SK-N-SH treated with all-trans-retinoic acid at 6 μM for 48 hours (cell line): ENCODE data around the gene ADK.

Experiments
- ARNTL ChIP-seq: fragments of 450-650 bp; formaldehyde crosslinking; IDR thresholded peaks from 2 replicates; pipeline ENCODE4 v1.5.0; 2020; ENCODE audit warnings: low read depth, mild to moderate bottlenecking, moderate library complexity, borderline replicate concordance
- ISL1 ChIP-seq: fragments of 250-450 bp; sonication (Bioruptor Pico); IDR thresholded peaks from 2 replicates; pipeline ENCODE4 v2.1.2; 2022; ENCODE audit warnings: mild to moderate bottlenecking, moderate library complexity
- PPARA ChIP-seq: fragments of 250-450 bp; sonication (Bioruptor Pico); IDR thresholded peaks from 2 replicates; pipeline ENCODE4 v1.5.0; 2020; ENCODE audit warnings: mild to moderate bottlenecking, borderline replicate concordance
- RARB ChIP-seq: fragments of 250-450 bp; sonication (Bioruptor Pico); IDR thresholded peaks from 2 replicates; pipeline ENCODE4 v1.8.0; 2021; ENCODE audit warnings: mild to moderate bottlenecking, moderate library complexity
- SNAI2 ChIP-seq: fragments of 250-450 bp; sonication (Bioruptor Pico); IDR thresholded peaks from 2 replicates; pipeline ENCODE4 v1.5.0; 2020; ENCODE audit warnings: mild to moderate bottlenecking, moderate library complexity
- TCF4 ChIP-seq: fragments of 250-450 bp; sonication (Bioruptor Pico); IDR thresholded peaks from 2 replicates; pipeline ENCODE4 v1.8.0; 2021; ENCODE audit warnings: mild to moderate bottlenecking, moderate library complexity, borderline replicate concordance
- ZC3H10 ChIP-seq: fragments of 250-450 bp; sonication (Bioruptor Pico); IDR thresholded peaks from 2 replicates; pipeline ENCODE4 v1.5.1; 2021; ENCODE audit warnings: mild to moderate bottlenecking, moderate library complexity
- ZFP3 ChIP-seq: fragments of 250-450 bp; sonication (Bioruptor Pico); IDR thresholded peaks from 2 replicates; pipeline ENCODE4 v1.5.0; 2020; ENCODE audit warnings: mild to moderate bottlenecking, moderate library complexity
- ZFP30 ChIP-seq: fragments of 450-650 bp; formaldehyde crosslinking; IDR thresholded peaks from 2 replicates; pipeline ENCODE4 v1.5.0; 2022; ENCODE audit warnings: mild to moderate bottlenecking, moderate library complexity
- ZNF565 ChIP-seq: fragments of 450-650 bp; formaldehyde crosslinking; conservative IDR thresholded peaks from 2 replicates; pipeline ENCODE4 v1.5.0; 2020; ENCODE audit warnings: low read depth, mild to moderate bottlenecking, moderate library complexity
- TF ChIP-seq, protein P1 (sequence below): fragments of 250-450 bp; sonication (Bioruptor Pico); IDR thresholded peaks from 2 replicates; pipeline ENCODE4 v1.8.0; 2020; ENCODE audit warnings: mild to moderate bottlenecking, moderate library complexity, borderline replicate concordance
- TF ChIP-seq, protein P2 (sequence below): fragments of 250-450 bp; sonication (Bioruptor Pico); IDR thresholded peaks from 2 replicates; pipeline ENCODE4 v1.5.1; 2020; ENCODE audit warnings: low read depth, mild to moderate bottlenecking, moderate library complexity

DNA sequence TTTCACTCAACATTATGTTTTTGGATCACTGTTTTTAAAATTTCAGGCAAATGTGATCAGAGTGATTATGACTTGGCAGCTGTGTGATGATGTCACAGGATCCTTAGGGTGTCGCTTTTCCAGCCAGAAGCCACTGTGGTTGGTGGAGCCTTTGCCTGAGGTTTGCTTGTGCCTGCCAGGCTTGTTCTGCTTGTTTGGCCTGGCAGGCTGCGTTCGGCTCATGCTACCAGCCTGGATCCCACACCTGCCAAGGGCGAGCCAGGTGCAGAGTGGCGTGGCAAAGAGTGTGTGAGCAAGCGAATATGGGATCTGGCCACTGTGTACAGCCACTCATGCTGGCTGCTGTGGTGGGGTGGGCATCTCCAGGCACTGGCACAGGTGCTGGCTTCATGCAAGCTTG is 55.7 kb downstream of the ADK start:
- no peak for TF ChIP-seq RARB (CRISPR knock-in tag)
- no peak for TF ChIP-seq ISL1 (CRISPR knock-in tag)
- no peak for TF ChIP-seq TCF4 (CRISPR knock-in tag)
- TF ChIP-seq, protein P1, sequence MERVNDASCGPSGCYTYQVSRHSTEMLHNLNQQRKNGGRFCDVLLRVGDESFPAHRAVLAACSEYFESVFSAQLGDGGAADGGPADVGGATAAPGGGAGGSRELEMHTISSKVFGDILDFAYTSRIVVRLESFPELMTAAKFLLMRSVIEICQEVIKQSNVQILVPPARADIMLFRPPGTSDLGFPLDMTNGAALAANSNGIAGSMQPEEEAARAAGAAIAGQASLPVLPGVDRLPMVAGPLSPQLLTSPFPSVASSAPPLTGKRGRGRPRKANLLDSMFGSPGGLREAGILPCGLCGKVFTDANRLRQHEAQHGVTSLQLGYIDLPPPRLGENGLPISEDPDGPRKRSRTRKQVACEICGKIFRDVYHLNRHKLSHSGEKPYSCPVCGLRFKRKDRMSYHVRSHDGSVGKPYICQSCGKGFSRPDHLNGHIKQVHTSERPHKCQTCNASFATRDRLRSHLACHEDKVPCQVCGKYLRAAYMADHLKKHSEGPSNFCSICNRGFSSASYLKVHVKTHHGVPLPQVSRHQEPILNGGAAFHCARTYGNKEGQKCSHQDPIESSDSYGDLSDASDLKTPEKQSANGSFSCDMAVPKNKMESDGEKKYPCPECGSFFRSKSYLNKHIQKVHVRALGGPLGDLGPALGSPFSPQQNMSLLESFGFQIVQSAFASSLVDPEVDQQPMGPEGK (CRISPR knock-in tag), result no peak
- TF ChIP-seq, protein P2, sequence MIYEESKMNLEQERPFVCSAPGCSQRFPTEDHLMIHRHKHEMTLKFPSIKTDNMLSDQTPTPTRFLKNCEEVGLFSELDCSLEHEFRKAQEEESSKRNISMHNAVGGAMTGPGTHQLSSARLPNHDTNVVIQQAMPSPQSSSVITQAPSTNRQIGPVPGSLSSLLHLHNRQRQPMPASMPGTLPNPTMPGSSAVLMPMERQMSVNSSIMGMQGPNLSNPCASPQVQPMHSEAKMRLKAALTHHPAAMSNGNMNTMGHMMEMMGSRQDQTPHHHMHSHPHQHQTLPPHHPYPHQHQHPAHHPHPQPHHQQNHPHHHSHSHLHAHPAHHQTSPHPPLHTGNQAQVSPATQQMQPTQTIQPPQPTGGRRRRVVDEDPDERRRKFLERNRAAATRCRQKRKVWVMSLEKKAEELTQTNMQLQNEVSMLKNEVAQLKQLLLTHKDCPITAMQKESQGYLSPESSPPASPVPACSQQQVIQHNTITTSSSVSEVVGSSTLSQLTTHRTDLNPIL, result no peak
- no peak for TF ChIP-seq SNAI2 (CRISPR knock-in tag)
- no peak for TF ChIP-seq ZFP3
- no peak for TF ChIP-seq ZC3H10 (CRISPR knock-in tag)
- no peak for TF ChIP-seq ZFP30 (CRISPR knock-in tag)
- TF ChIP-seq ARNTL (CRISPR knock-in tag), result no peak
- no peak for TF ChIP-seq ZNF565 (CRISPR knock-in tag)
- TF ChIP-seq PPARA (CRISPR knock-in tag), result no peak
